GM19467 (cell line): ENCODE measurements around the gene MLC1.

ENCODE experiments used
- ATAC-seq: cut with Tn5 transposase; IDR thresholded peaks from one replicate; pipeline ENCODE4 v1.9.1; 2021; ENCODE audit warnings: mild to moderate bottlenecking, moderate library complexity; ENCODE audit not compliant: unreplicated experiment

The MLC1 gene

DNA sequence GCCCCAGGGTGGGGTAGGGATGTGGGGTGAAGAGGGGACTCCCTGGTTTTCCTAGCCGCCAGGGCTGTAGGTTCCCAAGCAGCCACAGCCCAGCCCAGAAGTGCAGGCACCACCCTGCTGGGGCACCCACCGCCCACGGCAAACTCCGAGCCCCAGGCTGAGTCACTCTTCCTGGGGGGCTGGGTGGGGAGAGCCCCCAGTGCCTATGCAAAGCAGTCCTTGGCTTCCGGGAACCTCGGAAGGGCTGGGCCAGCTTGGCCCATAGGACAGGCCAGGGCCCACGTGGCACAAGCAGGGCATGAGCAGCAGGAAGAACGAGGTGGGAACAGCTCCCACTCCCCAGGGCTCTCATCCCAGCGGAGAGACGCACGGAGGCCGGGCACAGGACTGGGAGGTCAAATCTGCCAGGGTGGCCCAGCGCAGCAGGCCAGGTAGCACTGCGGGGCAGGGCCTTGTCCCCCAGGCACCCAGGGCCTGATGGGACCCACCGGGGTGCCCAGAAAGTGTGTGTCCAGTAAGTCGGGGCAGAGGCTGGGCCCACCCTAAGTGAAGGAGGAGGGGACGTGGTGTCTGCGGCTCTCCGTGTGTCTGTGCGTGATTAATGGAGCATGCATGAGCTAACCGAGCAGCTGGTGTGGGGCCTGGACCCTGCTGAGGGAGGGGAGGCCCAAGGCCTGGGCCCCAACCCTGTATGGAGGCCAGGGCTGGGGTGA is 68.1 kb downstream of the MLC1 start:
- no peak for ATAC-seq

DNA sequence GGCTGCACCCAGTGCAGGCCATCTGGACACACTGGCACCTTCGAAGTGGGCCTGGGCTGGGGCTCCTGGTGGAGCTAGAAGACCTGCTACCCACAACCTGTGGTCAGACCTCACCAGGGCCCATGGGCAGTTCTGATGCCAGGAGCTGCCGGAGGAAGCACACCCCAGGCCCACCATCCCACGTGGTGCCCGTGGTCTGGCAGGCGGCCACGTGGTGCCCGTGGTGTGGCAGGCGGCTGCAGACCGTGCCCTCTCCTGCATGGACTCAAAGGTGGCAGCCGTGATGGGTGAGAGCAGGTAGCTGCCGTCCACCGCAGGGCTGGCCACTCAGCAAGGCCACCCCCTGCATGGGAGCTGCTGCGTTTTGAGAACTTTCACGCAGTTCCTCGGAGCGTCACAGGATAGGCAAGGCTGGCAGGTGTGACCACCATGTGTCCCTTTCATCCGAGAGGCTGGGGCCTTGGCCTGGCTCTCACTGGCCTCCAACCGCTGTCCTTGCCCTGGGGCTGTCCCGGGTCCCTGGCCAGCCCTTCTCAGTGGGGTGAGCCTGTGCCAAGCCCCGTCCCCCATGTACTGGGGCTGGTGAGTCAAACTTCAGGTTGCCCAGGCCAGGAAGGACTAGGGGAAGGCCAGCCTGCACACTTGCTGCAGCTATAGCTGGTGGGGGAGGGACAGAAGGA is 68.8 kb downstream of the MLC1 start:
- ATAC-seq = no peak

DNA sequence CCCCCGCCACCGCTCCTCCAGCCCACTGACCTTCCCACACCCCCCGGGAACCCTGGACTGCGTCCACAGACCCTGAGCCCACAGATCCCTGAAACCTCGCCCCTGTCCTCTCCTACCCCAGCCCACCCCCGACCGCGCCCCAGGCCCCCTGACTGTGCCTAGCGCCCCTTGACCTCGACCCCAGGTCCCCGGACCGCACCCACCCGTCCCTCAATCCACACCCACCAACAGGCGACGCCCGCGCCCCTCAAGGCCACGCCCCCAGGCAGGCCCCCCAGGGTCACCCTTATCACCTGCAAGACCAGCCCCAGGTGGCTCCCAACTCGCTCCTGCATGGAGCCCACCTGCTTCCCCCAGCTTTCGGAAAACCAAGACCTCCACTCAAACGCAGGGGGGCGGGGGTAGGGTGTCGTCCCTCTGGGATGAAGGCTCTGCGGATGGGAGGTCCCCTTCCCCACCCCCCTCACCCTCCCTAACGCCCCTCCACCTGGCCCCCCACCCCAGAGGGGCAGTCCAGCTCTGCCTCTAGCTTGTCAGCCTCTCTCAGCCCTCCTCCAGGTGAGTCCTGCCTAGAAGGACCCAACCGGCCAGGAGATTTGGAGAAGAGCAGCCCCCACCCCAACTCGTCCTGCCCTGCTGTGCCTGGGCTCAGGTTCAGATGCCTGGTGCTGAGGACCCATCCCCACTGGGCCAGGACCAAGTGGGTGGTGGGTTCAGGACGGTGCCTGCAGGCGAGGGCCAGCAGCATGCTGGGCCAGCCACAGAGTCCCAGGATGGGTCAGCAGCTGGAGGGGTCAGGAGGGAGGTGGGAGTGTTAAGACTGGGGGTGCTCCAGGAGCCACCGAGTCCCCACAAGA is 69.5 kb downstream of the MLC1 start:
- no peak for ATAC-seq

DNA sequence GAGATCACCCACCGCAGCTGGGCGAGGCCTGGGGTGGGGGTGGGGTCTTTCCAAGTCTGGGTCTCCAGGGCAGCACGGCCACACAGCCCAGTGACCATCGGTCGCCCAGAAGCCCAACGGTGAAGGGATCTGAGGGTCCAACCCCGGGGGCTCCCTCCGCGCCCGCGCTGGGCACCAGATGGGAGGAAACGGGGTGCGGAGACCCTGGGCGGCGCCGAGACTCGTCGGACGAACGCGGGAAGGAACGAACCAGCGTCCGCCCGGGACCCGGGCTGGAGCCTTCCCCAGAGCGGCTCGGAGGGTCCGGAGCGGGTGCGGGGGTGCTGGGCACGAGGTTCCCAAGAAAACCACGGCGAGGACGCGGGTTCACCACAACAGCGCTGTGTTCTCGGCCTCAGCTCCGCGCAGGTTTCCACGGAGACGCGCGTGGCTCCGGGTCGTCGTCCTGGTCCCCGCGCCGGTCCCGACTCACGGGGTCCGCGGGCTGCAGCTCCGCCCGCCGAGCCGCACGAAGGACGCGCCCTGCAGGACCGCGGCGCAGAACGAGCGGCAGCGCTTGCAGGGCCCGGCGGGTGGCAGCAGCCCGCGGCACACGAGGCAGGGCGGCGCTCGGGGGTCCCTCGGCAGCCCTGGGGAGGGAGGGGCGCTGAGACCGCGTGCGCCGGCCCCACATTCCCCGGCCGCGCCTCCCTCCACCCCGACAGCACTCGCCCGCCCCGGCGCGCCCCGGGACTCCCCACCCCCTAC is 70.4 kb downstream of the MLC1 start:
- no peak for ATAC-seq

DNA sequence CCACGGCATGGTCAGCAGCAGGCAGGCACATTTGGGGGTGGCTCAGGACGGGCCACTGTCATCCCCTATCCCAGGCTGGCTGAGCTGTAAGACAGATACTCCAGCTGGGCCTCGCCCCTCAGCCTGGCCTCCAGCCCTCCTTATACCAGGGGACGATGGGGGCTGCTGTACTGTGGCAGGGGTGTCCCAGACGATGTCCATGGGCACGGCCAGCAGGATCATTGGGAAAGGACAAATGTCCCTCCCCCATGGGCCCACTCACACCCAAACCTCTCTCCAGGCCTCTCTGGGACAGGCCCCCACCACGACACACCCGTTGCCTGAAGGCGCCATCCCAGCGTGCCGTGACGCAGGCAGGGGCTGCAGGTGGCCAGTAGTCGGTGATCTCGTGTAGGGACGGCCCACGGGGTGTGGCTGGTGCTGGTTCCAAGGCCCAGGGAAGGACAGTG is 71.1 kb downstream of the MLC1 start:
- no peak for ATAC-seq

DNA sequence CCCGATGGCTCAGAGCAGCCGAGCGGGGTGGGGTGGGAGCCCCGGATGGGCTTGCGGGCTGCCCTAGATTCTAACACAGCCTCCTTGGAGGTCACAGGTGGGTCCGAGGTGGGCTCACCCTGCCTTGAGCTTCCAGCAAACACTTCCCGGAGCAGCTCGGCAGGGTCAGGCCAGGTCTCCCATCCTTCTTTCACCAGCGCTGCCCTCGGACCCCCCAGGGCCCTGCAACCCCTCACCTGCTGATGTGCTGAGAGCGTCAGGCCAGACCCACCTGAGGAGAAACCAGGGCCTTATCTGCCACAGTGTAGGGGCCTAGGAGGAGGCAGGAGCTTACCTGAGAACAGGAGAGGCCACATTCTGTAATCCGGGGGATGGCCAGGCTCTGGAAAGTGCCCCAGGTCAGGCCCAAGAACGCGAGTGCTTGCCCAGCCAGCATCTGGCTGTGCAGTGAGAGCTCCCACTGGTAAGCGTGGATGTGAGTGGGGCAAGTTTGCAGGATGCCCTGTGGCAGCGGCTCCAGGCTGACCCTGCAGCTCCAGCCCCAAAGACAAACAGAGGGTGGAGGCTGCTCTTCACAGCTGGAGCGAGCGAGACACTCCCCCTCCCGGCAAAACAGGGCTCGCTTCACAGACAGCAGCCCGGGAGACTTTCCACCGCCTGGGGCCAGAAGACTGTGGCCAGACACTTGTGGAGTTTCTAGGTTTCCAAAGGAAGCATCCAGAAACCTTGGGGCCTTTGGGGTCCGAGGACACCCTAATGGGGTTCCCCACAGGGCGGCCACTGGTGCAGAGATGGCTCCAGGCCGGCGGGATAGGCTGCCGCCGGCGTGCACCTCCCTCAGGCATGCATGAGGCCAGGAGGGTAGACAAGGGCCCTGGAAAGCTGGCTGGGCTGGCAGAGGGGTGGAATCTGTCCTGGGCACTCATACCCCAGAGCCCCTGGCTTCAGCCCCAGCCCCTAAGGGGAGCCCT is 72.7 kb downstream of the MLC1 start, which contains the start of gene IL17REL:
TSS of gene IL17REL (minus strand) at position 555 of the 971 bp plus-strand sequence. CDS start at position 436, 119 bp downstream.
- no peak for ATAC-seq

DNA sequence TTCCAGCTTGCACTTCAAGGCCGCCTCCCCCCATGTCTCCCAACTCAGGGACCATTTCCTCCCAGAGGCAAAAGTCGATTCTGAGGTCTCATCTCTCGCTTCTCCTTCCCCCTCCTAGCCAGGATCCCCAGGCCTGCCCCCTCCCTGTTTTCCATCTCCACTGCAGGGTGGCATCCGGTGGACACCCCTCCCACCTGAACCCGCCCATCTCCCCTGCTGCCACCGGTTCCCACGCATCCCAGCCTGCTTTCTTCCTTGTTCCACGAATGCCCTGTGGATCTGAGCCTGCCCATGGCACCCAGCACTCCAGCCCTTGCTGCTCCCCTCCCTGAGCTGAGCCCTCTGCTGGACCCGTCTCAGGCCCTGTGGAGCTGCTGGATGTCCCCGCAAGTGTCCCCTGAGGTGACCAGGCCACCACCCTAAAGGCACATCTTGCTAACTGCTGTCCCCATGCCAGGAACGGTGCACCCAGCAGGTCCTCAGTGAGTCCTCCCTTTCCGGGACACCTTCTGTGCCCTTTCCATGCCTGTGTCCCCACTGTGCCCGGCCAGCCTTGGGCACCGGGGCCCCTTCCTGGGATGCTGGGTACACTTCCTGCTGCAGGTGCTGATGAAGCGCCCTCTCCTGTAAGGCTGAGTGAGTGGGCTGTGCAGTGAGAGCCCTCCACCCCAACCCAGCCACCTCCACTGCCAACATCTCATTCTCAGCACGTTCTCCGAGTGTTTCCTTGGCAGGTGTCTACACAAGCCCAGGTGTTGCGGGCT is 73.6 kb downstream of the MLC1 start:
- no peak for ATAC-seq

DNA sequence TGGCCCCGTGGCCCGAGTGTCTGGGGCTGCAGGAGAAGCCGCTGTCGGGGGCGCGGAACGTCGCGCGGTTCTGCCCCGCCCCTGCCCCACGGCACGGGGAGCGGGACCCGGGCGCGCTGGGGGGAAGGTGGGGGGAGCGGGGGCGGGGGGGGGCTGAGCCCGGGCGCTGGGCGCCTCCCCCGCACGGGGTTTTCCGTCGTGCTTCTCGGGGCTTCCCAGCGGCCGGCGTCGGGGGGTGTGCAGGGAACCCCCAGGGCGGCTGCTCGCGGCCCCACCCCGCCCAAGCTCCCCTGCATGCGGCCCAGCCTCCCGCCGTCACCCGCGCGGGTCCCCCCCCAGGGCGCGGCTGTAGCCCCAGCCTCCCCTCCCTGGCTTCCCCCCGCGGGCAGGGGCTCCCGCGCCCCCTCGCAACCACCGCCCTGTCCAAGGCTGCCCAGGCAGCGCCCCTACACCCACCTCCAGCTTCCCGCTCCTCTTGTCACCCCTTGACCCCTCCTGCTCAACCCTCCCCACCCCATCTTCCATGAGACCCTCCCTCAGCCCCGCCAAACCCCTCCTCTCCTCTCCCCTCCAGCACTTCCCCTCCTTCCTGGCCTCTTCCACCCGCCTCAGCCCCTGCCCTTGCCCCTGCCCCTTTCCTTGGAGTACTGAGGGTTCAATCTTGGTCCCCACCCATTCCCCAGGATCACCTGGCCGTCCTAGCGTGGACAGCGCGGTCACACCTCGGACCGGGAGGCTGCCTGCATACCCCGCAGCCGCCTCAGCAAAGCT is 74.4 kb downstream of the MLC1 start:
- no peak for ATAC-seq

DNA sequence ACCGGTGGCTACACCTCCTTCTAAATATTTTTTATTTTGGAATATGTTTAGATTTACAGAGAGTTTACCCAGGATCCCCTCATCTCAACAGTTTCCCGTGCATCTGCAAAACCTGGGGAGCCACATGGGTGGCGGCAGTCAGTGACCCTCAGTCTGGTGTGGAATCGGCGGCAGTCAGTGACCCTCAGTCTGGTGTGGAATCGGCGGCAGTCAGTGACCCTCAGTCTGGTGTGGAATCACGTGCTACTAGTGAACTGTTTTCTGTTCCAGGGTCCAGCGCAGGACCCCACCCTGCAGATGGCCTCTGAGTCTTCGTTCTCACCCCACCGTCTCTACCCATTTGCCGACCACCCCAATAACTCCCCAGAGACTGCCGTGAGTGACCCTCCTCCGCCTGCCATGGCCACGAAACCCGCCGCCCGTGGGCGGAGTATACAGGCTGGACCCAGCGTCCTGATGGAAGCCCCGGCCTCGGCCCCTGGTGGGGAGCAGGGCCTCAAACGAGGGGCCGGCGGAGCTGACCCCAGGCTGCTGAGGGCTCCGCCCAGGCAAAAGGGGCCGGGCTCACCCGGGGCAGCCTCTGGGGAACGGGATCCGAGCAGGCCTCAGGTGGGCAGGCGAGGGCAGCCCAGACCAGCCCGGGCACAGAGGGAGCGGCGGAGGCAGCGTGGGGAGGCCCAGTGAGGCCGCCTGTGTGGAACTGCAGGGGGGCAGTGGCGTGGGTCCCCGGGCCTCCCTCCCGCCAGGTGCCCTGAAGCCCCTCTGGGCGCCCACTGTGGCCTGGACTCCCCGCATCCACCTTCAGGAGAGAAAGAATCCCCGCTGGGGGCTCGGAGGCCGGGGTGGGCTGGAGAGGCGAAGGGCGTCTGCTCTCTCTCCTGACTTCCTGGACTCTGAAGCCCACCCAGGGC is 75.2 kb downstream of the MLC1 start:
- ATAC-seq = no peak
